IMR-90 (cell line): ENCODE results near the gene CRBN. TPM values are rescaled to one million over a fixed set of nuclear protein-coding genes. Genes with fewer than 3 reads are reported as not detected.

Experiments used
- ATAC-seq: fragments of 200-7000 bp; cut with Tn5 transposase; 2 replicates; pipeline ENCODE4 v1.9.1; 2020; ENCODE audit warnings: low read depth, mild to moderate bottlenecking, moderate library complexity
- BruUV-seq: library from RNA; stranded (reverse); fragments of 400-500 nt; replicated peaks from 2 replicates; lab custom pipeline; 2021; lab: Mats Ljungman, UMichigan
- CTCF ChIA-PET: fragments of 300-600 bp; formaldehyde crosslinking; extraction: SDS; loops from one replicate; lab custom pipeline; 2021; ENCODE audit warnings: antibody characterized with exemption; lab: Yijun Ruan, JAX
- POLR2A ChIA-PET: fragments of 300-600 bp; sonication (Branson Sonifier 250); formaldehyde crosslinking; loops from one replicate; lab custom pipeline; 2022; ENCODE audit warnings: antibody characterized with exemption; ENCODE audit not compliant: unreplicated experiment; lab: Charles Lee
- DNase-seq: peaks from one replicate; pipeline ENCODE4 v3.0.0; 2013
- H2AFZ ChIP-seq: replicated peaks from 2 replicates; pipeline ENCODE3; 2013; ENCODE audit warnings: low read length, mild to moderate bottlenecking; ENCODE audit not compliant: poor library complexity
- H2AK5ac ChIP-seq: 2 replicates; pipeline ENCODE4 v1.6.1; 2013; ENCODE audit warnings: low read depth, low read length, inconsistent platforms
- H2AK9ac ChIP-seq: replicated peaks from 2 replicates; pipeline ENCODE3; 2013; ENCODE audit warnings: mild to moderate bottlenecking, low read depth, low read length, moderate library complexity; ENCODE audit not compliant: poor library complexity
- H2BK120ac ChIP-seq: 2 replicates; pipeline ENCODE4 v1.6.1; 2013; ENCODE audit warnings: low read depth, low read length, inconsistent platforms
- H2BK15ac ChIP-seq: 3 replicates; pipeline ENCODE4 v1.6.1; 2013; ENCODE audit warnings: low read depth, low read length, inconsistent platforms
- H2BK20ac ChIP-seq: 2 replicates; pipeline ENCODE4 v1.6.1; 2013; ENCODE audit warnings: low read depth, mild to moderate bottlenecking, inconsistent platforms, low read length, moderate library complexity
- H2BK5ac ChIP-seq: 2 replicates; pipeline ENCODE4 v1.6.1; 2013; ENCODE audit warnings: mild to moderate bottlenecking, low read depth, low read length, inconsistent platforms; ENCODE audit not compliant: poor library complexity, severe bottlenecking
- H3K14ac ChIP-seq: replicated peaks from 2 replicates; pipeline ENCODE4 v1.6.1; 2013; ENCODE audit warnings: low read depth, low read length, inconsistent platforms
- H3K18ac ChIP-seq: 2 replicates; pipeline ENCODE4 v1.6.1; 2013; ENCODE audit warnings: low read depth, low read length, control low read depth
- H3K23ac ChIP-seq: 2 replicates; pipeline ENCODE4 v1.6.1; 2013; ENCODE audit warnings: low read depth, low read length, inconsistent platforms
- H3K27ac ChIP-seq: 2 replicates; pipeline ENCODE4 v1.5.1; 2013; ENCODE audit warnings: mild to moderate bottlenecking, control low read depth, low read length; ENCODE audit not compliant: insufficient read depth
- H3K27me3 ChIP-seq: 2 replicates; pipeline ENCODE4 v1.6.1; 2013; ENCODE audit warnings: low read length; ENCODE audit not compliant: control insufficient read depth, insufficient read depth
- H3K36me3 ChIP-seq: 2 replicates; pipeline ENCODE4 v1.6.1; 2013; ENCODE audit warnings: low read length, mixed read lengths; ENCODE audit not compliant: control insufficient read depth, insufficient read depth
- H3K4ac ChIP-seq: 2 replicates; pipeline ENCODE4 v1.6.1; 2013; ENCODE audit warnings: low read depth, low read length, inconsistent platforms
- H3K4me1 ChIP-seq: 2 replicates; pipeline ENCODE4 v1.6.1; 2013; ENCODE audit warnings: low read length, mixed read lengths; ENCODE audit not compliant: control insufficient read depth, insufficient read depth
- H3K4me2 ChIP-seq: 2 replicates; pipeline ENCODE4 v1.6.1; 2013; ENCODE audit warnings: low read depth, mild to moderate bottlenecking, control low read depth, low read length, moderate library complexity
- H3K4me3 ChIP-seq: 2 replicates; pipeline ENCODE4 v1.5.1; 2013; ENCODE audit warnings: low read depth, mild to moderate bottlenecking, control low read depth, low read length, moderate library complexity; ENCODE audit not compliant: insufficient read depth
- H3K56ac ChIP-seq: 2 replicates; pipeline ENCODE4 v1.6.1; 2013; ENCODE audit warnings: low read length, inconsistent platforms; ENCODE audit not compliant: insufficient read depth; ENCODE audit errors: extremely low read depth
- H3K79me1 ChIP-seq, 2 experiments: 2 replicates each; pipeline ENCODE4 v1.6.1; 2013; ENCODE audit warnings: low read length in 2 of 2, inconsistent platforms in 1 of 2, low read depth in 1 of 2
- H3K9ac ChIP-seq: 2 replicates; pipeline ENCODE4 v1.6.1; 2013; ENCODE audit warnings: low read depth, low read length, control low read depth
- H3K9me1 ChIP-seq: 2 replicates; pipeline ENCODE4 v1.6.1; 2013; ENCODE audit warnings: low read length, inconsistent platforms; ENCODE audit not compliant: insufficient read depth
- H3K9me3 ChIP-seq: 2 replicates; pipeline ENCODE4 v1.6.1; 2013; ENCODE audit warnings: low read length; ENCODE audit not compliant: control insufficient read depth, insufficient read depth
- H4K20me1 ChIP-seq: 2 replicates; pipeline ENCODE4 v1.6.1; 2013; ENCODE audit warnings: low read length, inconsistent platforms; ENCODE audit not compliant: insufficient read depth
- H4K5ac ChIP-seq: 2 replicates; pipeline ENCODE4 v1.6.1; 2013; ENCODE audit warnings: mild to moderate bottlenecking, low read depth, low read length, control low read depth
- H4K8ac ChIP-seq, 2 experiments: 2 replicates each; pipeline ENCODE4 v1.6.1; 2013; ENCODE audit warnings: low read depth in 2 of 2, low read length in 2 of 2, control low read depth in 1 of 2, inconsistent platforms in 1 of 2
- H4K91ac ChIP-seq: 2 replicates; pipeline ENCODE4 v1.6.1; 2013; ENCODE audit warnings: low read depth, low read length, inconsistent platforms; ENCODE audit not compliant: insufficient read depth
- NFE2L2 ChIP-seq: fragments of 150-350 bp; IDR thresholded peaks from 2 replicates; pipeline ENCODE4 v1.6.1; 2016; ENCODE audit warnings: low read depth, mild to moderate bottlenecking, low read length
- RAD21 ChIP-seq: IDR thresholded peaks from 2 replicates; pipeline ENCODE4 v1.6.1; 2012; ENCODE audit warnings: low read length, improper control_type of control experiment
- RCOR1 ChIP-seq: IDR thresholded peaks from 2 replicates; pipeline ENCODE4 v1.6.1; 2012; ENCODE audit warnings: mild to moderate bottlenecking, low read length, improper control_type of control experiment; ENCODE audit not compliant: insufficient replicate concordance
- WGBS, 2 experiments: methylation state at CpG; one replicate each; pipeline versions ENCODE4 v1.1.5 to v1.1.7; 2013; ENCODE audit warnings: missing lambda C conversion rate in 2 of 2; ENCODE audit not compliant: insufficient read length in 1 of 2; ENCODE audit errors: extremely low coverage in 2 of 2; 5-methylcytosine and 5-hydroxymethylcytosine counted together
- dilution Hi-C: fragments of 300-500 bp; cut with HindIII; formaldehyde crosslinking; loops from one replicate; pipeline ENCODE4 v1.14.3; 2018; ENCODE audit warnings: low sequenced_read_pairs; ENCODE audit not compliant: unreplicated experiment
- in situ Hi-C: fragments of 300-500 bp; cut with MboI; formaldehyde crosslinking; loops from 3 replicates; pipeline ENCODE4 v1.14.3; 2019; ENCODE audit warnings: low sequenced_read_pairs, inconsistent platforms, mixed read lengths
- intact Hi-C: fragments of 100-400 bp; cut with micrococcal nuclease; formaldehyde crosslinking; loops from 2 replicates; pipeline ENCODE4 v1.10.0; 2022
- polyA plus RNA-seq, 3 experiments: library from polyadenylated mRNA; depleted of rRNA; stranded (reverse); fragments of >200 nt; gene quantifications; 2 replicates each; pipeline ENCODE4 v1.2.3, GENCODE V29; 2012; ENCODE audit warnings: low replicate concordance in 1 of 3
- total RNA-seq: library from RNA; depleted of rRNA; stranded (reverse); fragments of >200 nt; gene quantifications from 2 replicates; pipeline ENCODE4 v1.2.3, GENCODE V29; 2012
- TF ChIP-seq, protein P1 (sequence below): conservative IDR thresholded peaks from 2 replicates; pipeline ENCODE4 v1.5.1; 2012; ENCODE audit warnings: mild to moderate bottlenecking, low read depth, low read length, improper control_type of control experiment

CRBN gene
- total and polyA plus RNA-seq, 2 of the 4 experiments (the other 2 are of a cell fraction) = 21.8 to 33.9 TPM

DNA sequence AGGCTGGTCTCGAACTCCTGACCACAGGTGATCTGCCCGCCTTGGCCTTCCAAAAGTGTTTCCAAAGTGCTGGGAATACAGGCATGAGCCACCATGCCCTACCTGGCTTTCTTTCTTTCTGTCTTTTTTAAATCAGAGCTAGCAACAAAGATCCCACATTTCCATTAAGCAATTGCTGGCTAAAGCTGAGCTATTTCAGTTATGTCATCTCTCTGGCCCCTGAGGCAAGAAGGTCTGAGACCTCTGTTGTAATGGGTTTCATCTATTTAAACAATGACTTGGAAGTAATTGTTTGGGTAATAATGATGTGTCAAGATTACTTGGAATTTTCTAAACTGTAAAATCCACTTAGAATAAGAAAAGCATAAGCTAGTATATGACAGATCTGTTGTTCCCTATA, 30.2 kb upstream of the CRBN start:
- Histone ChIP-seq H3K18ac (no peak overlapping the region), H2BK15ac (no peak overlapping the region), H3K4ac (no peak overlapping the region), H3K4me3 (no peak overlapping the region), H2AK5ac (no peak overlapping the region), H3K27me3 (no peaks in the 10 kb centered on the region), H3K14ac (no peak overlapping the region), H4K20me1 (no peaks in the 10 kb centered on the region), H3K4me2 (no peak overlapping the region), H2AFZ (no peak overlapping the region), H3K36me3 (no peaks in the 10 kb centered on the region), H3K23ac (no peak overlapping the region), H4K91ac (no peak overlapping the region), H3K9me1 (no peaks in the 10 kb centered on the region), H3K27ac (no peak overlapping the region), H3K9ac (no peak overlapping the region), H3K9me3 (no peaks in the 10 kb centered on the region), H4K5ac (no peak overlapping the region), H4K8ac (no peak overlapping the region), H2AK9ac (no peak overlapping the region), H2BK5ac (no peak overlapping the region), H3K56ac (no peak overlapping the region), H2BK20ac (no peak overlapping the region), H2BK120ac (no peak overlapping the region), H3K4me1 (no peaks in the 10 kb centered on the region), H3K79me1 (no peaks in the 10 kb centered on the region)
- ATAC-seq = no peak
- CTCF ChIA-PET = no interaction called here
- intact Hi-C loops = loop anchor here (10.0 kb wide), 2 partner anchors 805 to 1425 kb away; no protein-coding TSS in a partner anchor
- BruUV-seq = no TSS peak
- no peak for DNase-seq
- POLR2A ChIA-PET = no interaction called here
- TF ChIP-seq RAD21 (no peak), RCOR1 (no peak), NFE2L2 (no peak)
- TF ChIP-seq, protein P1, sequence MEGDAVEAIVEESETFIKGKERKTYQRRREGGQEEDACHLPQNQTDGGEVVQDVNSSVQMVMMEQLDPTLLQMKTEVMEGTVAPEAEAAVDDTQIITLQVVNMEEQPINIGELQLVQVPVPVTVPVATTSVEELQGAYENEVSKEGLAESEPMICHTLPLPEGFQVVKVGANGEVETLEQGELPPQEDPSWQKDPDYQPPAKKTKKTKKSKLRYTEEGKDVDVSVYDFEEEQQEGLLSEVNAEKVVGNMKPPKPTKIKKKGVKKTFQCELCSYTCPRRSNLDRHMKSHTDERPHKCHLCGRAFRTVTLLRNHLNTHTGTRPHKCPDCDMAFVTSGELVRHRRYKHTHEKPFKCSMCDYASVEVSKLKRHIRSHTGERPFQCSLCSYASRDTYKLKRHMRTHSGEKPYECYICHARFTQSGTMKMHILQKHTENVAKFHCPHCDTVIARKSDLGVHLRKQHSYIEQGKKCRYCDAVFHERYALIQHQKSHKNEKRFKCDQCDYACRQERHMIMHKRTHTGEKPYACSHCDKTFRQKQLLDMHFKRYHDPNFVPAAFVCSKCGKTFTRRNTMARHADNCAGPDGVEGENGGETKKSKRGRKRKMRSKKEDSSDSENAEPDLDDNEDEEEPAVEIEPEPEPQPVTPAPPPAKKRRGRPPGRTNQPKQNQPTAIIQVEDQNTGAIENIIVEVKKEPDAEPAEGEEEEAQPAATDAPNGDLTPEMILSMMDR = no peak
- WGBS, 2 experiments = no CpG with 5 or more reads among the region's 2 CpGs
- in situ Hi-C loops = loop anchor here (10.0 kb wide), 1 partner anchor 1075 kb away; no protein-coding TSS in a partner anchor
- dilution Hi-C loops = loop anchor here (25.0 kb wide), 1 partner anchor 1078 kb away; no protein-coding TSS in a partner anchor
